ENCODE data around the gene STAB2.
"Not testable (repeated sequence)": the region's sequence is repeated elsewhere in the genome, so short reads cannot be mapped to it uniquely, and the experiment has no call there.

Gene STAB2

GRCh38 chr12:103785243-103786031 lies 198.4 kb downstream of the STAB2 start:
- DNase-seq = no peak

- no peak for DNase-seq
Measured at GRCh38 chr12:103786201-103786600, 199.1 kb downstream of the STAB2 start.

DNA sequence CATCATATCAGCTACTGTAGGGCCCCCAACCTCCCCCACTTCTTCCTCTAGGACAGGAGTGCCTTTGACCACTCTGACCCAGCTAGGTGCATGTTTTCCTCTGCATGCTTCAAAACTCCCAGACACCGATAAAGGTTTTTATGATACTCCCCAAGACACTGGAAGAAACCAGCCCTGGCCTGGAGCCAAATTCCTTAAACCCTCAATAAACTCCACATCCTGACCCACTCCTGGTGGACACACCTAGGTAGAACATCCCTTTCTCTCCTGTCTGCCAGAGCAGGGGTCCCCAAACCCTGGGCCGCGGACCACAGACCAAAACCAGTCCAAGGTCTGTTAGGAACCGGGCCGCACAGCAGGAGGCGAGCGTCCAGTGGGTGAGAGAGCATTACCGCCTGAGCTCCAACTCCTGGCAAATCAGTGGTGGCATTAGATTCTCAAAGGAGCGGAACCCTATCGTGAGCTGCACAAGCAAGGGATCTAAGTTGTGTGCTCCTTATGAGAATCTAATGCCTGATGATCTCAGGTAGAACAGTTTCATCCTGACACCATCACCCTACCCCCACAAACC lies 204.4 kb downstream of the STAB2 start:
- no peak for DNase-seq

- no peak for DNase-seq
Measured at GRCh38 chr12:103793046-103793445, 206.0 kb downstream of the STAB2 start.

- DNase-seq = no peak
Measured at GRCh38 chr12:103793512-103794045, 206.5 kb downstream of the STAB2 start.

- DNase-seq = no peak
Measured at GRCh38 chr12:103794309-103795213, 207.5 kb downstream of the STAB2 start.

GRCh38 chr12:103798586-103798985 lies 211.5 kb downstream of the STAB2 start:
- DNase-seq = no peak

- DNase-seq = no peak
Measured at GRCh38 chr12:103799504-103799856, 212.4 kb downstream of the STAB2 start.

- no peak for DNase-seq
Measured at GRCh38 chr12:103799857-103800771, 213.0 kb downstream of the STAB2 start.

DNA sequence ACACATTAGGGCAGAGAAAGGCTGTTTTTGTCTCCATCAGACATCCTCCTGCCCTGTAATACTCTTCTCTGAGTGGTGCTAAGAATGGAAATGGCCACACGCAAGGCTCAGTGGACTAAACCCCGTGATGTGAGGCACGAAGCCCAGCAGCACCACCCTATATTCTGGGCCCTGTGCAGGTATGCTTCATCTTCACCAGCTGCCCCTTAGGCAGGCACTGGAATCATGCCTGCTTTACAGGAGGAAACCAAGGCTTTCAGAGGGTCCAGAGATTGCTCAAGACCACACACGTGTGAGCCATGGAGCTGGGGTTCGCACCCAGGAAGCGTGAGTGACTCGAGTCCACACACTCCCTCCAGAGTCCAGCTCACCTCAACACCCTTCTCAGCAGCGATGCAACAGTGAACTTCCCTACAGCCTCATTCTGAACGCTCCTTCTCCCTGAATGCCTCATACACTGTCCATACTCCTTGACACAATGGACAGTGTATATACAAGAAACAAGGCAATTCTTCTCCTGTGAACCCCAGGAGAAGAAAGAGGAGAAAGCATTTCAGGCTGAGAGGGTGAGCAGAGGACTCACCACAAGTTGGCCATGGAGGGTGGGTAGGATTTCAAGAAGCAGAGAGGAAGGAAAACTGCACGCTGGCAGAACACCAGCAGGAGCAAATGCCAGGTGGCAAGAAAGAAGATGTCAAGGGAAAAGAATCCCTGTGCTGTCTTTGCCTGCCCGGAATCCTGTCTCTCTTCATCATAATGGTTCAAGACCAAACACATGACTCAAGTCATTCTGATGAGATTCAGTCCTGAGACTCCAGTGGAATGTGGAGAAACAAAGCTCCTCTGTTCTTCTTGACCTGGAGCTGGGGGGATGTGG lies 214.9 kb downstream of the STAB2 start:
- DNase-seq = no peak

DNA sequence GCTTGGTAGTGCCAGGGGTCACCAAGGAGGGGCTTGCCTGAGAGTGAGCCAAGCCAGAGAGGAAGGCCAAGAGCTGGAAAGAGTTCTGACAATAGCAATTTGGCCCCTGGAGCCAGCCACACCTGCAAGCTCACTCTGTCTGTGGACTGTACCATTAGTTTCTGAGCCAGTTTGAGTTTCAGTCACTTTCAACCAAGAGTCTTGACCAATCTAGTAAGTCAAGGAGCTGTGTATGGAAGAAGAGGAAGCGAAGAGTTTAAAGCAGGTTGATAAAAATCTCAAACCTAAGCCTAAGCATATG lies 215.5 kb downstream of the STAB2 start:
- no peak for DNase-seq

- no peak for DNase-seq
Measured at GRCh38 chr12:103803847-103804246, 216.8 kb downstream of the STAB2 start.

- DNase-seq = no peak
Measured at GRCh38 chr12:103805655-103806360, 218.7 kb downstream of the STAB2 start.

GRCh38 chr12:103806803-103807202 lies 219.7 kb downstream of the STAB2 start:
- no peak for DNase-seq

DNA sequence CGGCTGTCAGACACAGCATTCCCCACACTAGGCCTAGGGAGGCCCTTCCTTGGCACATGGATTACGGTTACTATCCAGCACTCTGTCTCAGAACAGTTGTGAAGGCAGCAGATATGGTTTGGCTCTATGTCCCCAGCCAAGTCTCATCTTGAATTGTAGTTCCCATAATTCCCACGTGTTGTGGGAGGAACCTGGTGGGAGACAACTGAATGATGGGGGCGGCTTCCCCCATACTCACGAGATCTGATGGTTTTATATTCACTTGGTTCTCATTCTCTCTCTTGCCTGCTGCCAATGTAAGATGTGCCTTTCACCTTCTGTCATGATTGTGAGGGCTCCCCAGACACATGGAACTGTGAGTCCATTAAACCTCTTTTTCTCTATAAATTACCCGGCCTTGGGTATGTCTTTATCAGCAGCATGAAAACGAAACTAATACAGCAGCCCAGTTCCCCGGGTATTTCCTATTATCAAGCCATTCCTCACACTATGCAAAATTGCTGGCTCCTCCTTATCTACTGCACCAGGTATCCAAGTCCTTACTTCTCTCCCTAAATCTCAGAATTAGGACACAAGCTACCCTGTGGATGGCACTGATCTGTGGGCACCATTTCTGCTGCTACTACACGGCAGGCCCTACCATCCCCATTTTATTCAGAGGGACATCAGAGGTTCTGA lies 220.6 kb downstream of the STAB2 start:
- no peak for DNase-seq

DNA sequence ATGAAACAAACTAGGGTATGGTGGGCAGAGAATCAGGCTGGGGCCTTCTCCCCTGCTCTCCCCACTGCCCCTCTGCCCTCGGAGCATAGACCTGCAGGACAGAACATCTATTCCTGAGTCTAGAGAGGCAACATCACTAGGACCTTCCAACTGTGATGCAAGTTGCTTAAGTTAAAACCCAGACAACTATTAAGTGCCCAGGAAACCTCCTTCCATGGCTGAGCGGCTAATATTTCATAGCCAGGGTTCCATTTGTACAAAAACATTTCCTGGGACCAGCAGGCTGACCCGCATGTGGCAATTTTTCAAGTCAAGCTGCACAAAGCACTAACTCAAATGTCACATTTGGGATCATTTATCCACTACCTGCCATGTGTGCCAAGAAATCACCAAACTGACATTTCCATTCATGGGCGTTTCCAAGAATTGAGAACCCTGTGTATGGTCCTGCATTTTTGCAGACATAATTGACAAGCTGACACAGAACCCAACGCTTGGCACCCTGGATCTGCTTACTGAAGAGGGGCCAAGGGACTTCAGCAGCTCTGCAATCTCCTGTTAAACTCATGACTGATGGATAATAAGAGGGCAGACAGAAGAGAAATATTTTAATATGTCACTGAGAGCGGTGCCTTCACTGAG lies 221.3 kb downstream of the STAB2 start:
- DNase-seq = no peak

- DNase-seq = no peak
Measured at GRCh38 chr12:103809154-103809553, 222.1 kb downstream of the STAB2 start.

GRCh38 chr12:103809639-103810038 lies 222.6 kb downstream of the STAB2 start:
- DNase-seq = not testable (repeated sequence)

GRCh38 chr12:103810111-103810510 lies 223.0 kb downstream of the STAB2 start:
- no peak for DNase-seq

DNA sequence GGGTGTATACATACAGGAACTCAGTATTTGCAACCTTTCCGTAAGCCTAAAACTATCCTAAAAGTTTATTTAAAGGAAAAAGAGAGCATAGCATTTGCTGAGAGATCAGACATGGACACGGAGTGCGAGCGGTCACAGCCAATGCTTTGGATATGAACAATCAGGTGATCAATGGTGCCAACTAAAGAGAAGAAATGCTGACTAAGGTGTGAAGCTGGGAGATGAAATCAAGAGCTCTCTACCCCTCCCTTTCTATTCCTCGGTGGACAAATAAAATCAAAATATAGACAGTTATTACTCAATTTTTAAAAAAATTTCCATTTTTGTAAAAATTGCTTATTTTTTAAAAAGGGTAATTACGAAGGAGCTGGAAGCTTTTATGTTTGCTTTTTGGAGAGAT lies 224.7 kb downstream of the STAB2 start:
- no peak for DNase-seq

All from CD4-positive, alpha-beta T cell treated with Interleukin-15 for 1 hour (primary cell).